Tongue (tissue), 2 donors: ENCODE data around the gene AGAP1. TPM values are rescaled to one million over a fixed set of nuclear protein-coding genes. Genes with fewer than 3 reads are reported as not detected.
A peak's percentile ranks its signal among the peaks of the same experiment; 100 is the strongest.

Experiments
- DNase-seq: peaks from one replicate; pipeline ENCODE4 v3.0.0-alpha.2; 2015
- total RNA-seq: library from RNA; depleted of rRNA; stranded (reverse); fragments of >200 nt; gene quantifications from one replicate; pipeline ENCODE4 v1.2.3, GENCODE V29; 2014

The AGAP1 gene
- total RNA-seq, 1 donor from 2014 or later = 33.0 TPM

- no peak for DNase-seq
Measured at GRCh38 chr2:235508371-235509160, 14.7 kb downstream of the AGAP1 start.

GRCh38 chr2:235510318-235510717, 16.5 kb downstream of the AGAP1 start:
- DNase-seq = no peak

GRCh38 chr2:235511187-235511661, 17.4 kb downstream of the AGAP1 start:
- DNase-seq = no peak

GRCh38 chr2:235511751-235512698, 18.2 kb downstream of the AGAP1 start:
- no peak for DNase-seq

GRCh38 chr2:235512699-235513053, 18.8 kb downstream of the AGAP1 start:
- DNase-seq = no peak

GRCh38 chr2:235513984-235514626, 20.3 kb downstream of the AGAP1 start:
- no peak for DNase-seq

- DNase-seq = no peak
Measured at GRCh38 chr2:235514627-235515363, 21.0 kb downstream of the AGAP1 start.

GRCh38 chr2:235515364-235515742, 21.5 kb downstream of the AGAP1 start:
- DNase-seq = no peak

- no peak for DNase-seq
Measured at GRCh38 chr2:235515821-235516220, 22.0 kb downstream of the AGAP1 start.

GRCh38 chr2:235516257-235516656, 22.4 kb downstream of the AGAP1 start:
- DNase-seq = no peak

GRCh38 chr2:235518322-235519090, 24.7 kb downstream of the AGAP1 start:
- DNase-seq = peak; percentile 82

GRCh38 chr2:235520787-235521186, 26.9 kb downstream of the AGAP1 start:
- no peak for DNase-seq

GRCh38 chr2:235521844-235522243, 28.0 kb downstream of the AGAP1 start:
- DNase-seq = peak; percentile 48

GRCh38 chr2:235523021-235523420, 29.2 kb downstream of the AGAP1 start:
- DNase-seq = no peak

- DNase-seq = no peak
Measured at GRCh38 chr2:235523486-235524150, 29.8 kb downstream of the AGAP1 start.

GRCh38 chr2:235526166-235526565, 32.3 kb downstream of the AGAP1 start:
- DNase-seq = no peak

GRCh38 chr2:235527806-235528469, 34.1 kb downstream of the AGAP1 start:
- DNase-seq = no peak

- DNase-seq = no peak
Measured at GRCh38 chr2:235529621-235530020, 35.8 kb downstream of the AGAP1 start.

GRCh38 chr2:235530735-235531134, 36.9 kb downstream of the AGAP1 start:
- no peak for DNase-seq

- no peak for DNase-seq
Measured at GRCh38 chr2:235532307-235532706, 38.5 kb downstream of the AGAP1 start.
